NCI-H146 (cell line): ENCODE measurements around the gene AQP7.
A peak's percentile ranks its signal among the peaks of the same experiment; 100 is the strongest.
"Not testable (repeated sequence)": the region's sequence is repeated elsewhere in the genome, so short reads cannot be mapped to it uniquely, and the experiment has no call there.

ENCODE experiments used
- DNase-seq: peaks from one replicate; lab custom pipeline; 2025; lab: John Stamatoyannopoulos, UW

Gene AQP7

GRCh38 chr9:33374634-33375237 is 27.6 kb downstream of the AQP7 start:
- peak; percentile 73 for DNase-seq

GRCh38 chr9:33374190-33374589 is 28.2 kb downstream of the AQP7 start:
- DNase-seq, result no peak

GRCh38 chr9:33372900-33373299 is 29.5 kb downstream of the AQP7 start:
- no peak for DNase-seq

GRCh38 chr9:33366979-33367480 is 35.3 kb downstream of the AQP7 start:
- DNase-seq, result no peak

GRCh38 chr9:33364814-33365213 is 37.6 kb downstream of the AQP7 start:
- not testable (repeated sequence) for DNase-seq

- no peak for DNase-seq
Measured at GRCh38 chr9:33364127-33364526, 38.2 kb downstream of the AQP7 start.

- not testable (repeated sequence) for DNase-seq
Measured at GRCh38 chr9:33358641-33359040, 43.7 kb downstream of the AQP7 start.

- no peak for DNase-seq
Measured at GRCh38 chr9:33355933-33356332, 46.4 kb downstream of the AQP7 start.

GRCh38 chr9:33354651-33355211 is 47.6 kb downstream of the AQP7 start:
- DNase-seq, result no peak

GRCh38 chr9:33351547-33351946 is 50.8 kb downstream of the AQP7 start:
- DNase-seq, result no peak

GRCh38 chr9:33350310-33350709 is 52.1 kb downstream of the AQP7 start:
- no peak for DNase-seq

- no peak for DNase-seq
Measured at GRCh38 chr9:33349743-33350142, 52.6 kb downstream of the AQP7 start.

GRCh38 chr9:33348998-33349397 is 53.4 kb downstream of the AQP7 start:
- DNase-seq, result no peak

- DNase-seq, result no peak
Measured at GRCh38 chr9:33346564-33346963, 55.8 kb downstream of the AQP7 start.

- DNase-seq, result no peak
Measured at GRCh38 chr9:33344145-33344544, 58.2 kb downstream of the AQP7 start.

GRCh38 chr9:33341182-33341581 is 61.2 kb downstream of the AQP7 start:
- DNase-seq, result no peak

- no peak for DNase-seq
Measured at GRCh38 chr9:33340186-33340585, 62.2 kb downstream of the AQP7 start.
